Kidney (tissue), 14 donors: Measurements from ENCODE around the gene MUC5AC. TPM values are rescaled to one million over a fixed set of nuclear protein-coding genes. Genes with fewer than 3 reads are reported as not detected.

Experiments
- DNase-seq, 5 donors: peaks; one replicate each; pipeline ENCODE4 v3.0.0-alpha.2; 2013 to 2020
- FAIRE-seq: peaks from 2 replicates; lab custom pipeline; 2012; peaks lifted over from hg19 to GRCh38; lab: Jason Lieb, UNC
- H3K27ac ChIP-seq, 2 donors: one replicate each; pipeline ENCODE4 v1.7.0; 2013; ENCODE audit warnings: low read depth in 2 of 2, low read length in 2 of 2, inconsistent platforms in 1 of 2
- H3K27me3 ChIP-seq: one replicate; pipeline ENCODE4 v1.7.1; 2013; ENCODE audit warnings: low read length, inconsistent platforms; ENCODE audit not compliant: control insufficient read depth, insufficient read depth
- H3K36me3 ChIP-seq, 3 donors: one replicate each; pipeline versions ENCODE4 v1.7.0 to v1.7.1; 2013; ENCODE audit warnings: low read length in 3 of 3, control low read depth in 1 of 3, inconsistent platforms in 1 of 3; ENCODE audit not compliant: insufficient read depth in 3 of 3, control insufficient read depth in 2 of 3
- H3K4me1 ChIP-seq, 3 donors: one replicate each; pipeline versions ENCODE4 v1.7.0 to v1.7.1; 2013; ENCODE audit warnings: low read length in 3 of 3, inconsistent platforms in 1 of 3, low read depth in 1 of 3; ENCODE audit not compliant: control insufficient read depth in 2 of 3, insufficient read depth in 2 of 3
- H3K4me3 ChIP-seq, 3 donors: one replicate each; pipeline versions ENCODE4 v1.7.0 to v1.8.1; 2013; ENCODE audit warnings: low read length in 3 of 3, control low read depth in 1 of 3, inconsistent platforms in 1 of 3
- H3K9ac ChIP-seq, 3 donors: one replicate each; pipeline versions ENCODE4 v1.7.0 to v1.7.1; 2013; ENCODE audit warnings: low read length in 3 of 3, control low read depth in 1 of 3, inconsistent platforms in 1 of 3
- H3K9me3 ChIP-seq, 3 donors: one replicate each; pipeline versions ENCODE4 v1.7.0 to v1.7.1; 2013; ENCODE audit warnings: low read length in 3 of 3, control low read depth in 1 of 3, inconsistent platforms in 1 of 3; ENCODE audit not compliant: control insufficient read depth in 2 of 3, insufficient read depth in 1 of 3
- CTCF ChIP-seq: IDR thresholded peaks from 3 replicates; pipeline ENCODE4 v1.5.1; 2012; ENCODE audit warnings: mild to moderate bottlenecking, moderate library complexity, borderline replicate concordance; ENCODE audit not compliant: insufficient read depth; ENCODE audit errors: extremely low read depth
- intact Hi-C: fragments of 100-400 bp; cut with DNase I; formaldehyde crosslinking; loops from one replicate; pipeline ENCODE4 v1.11.1; 2022
- polyA plus RNA-seq: library from polyadenylated mRNA; stranded (reverse); fragments of 350-450 nt; fragmentation: Illumina TruSeq; extraction: RNeasy Lipid Tissue Mini Kit (QIAGEN cat#74804); gene quantifications from one replicate; pipeline ENCODE4 v1.2.3, GENCODE V29; 2014; ENCODE audit warnings: low read depth, low replicate concordance; ENCODE audit not compliant: insufficient read depth
- total RNA-seq: library from RNA; stranded (reverse); fragmentation: NEBNext Ultra II Directional; extraction: Animal tissue kit (Norgen Biotek cat#: 25700); gene quantifications from one replicate; pipeline ENCODE4 v1.2.1, GENCODE V29; 2021
- donor health status: control.
- donor health status: control.
- donor health status: control.
- donor health status: control.
- donor health status: control.
- donor health status: DM: yes; HTN: yes; CAD: no.
- donor health status: Normal renal cell carcinoma (clear cell type).

MUC5AC gene
- total and polyA plus RNA-seq, 2 donors from 2014 or later: 0.03 TPM; not detected in 1

GRCh38 chr11:1148752-1149180 lies 9.0 kb upstream of the MUC5AC start:
- Histone ChIP-seq H3K4me3 (no peak overlapping the region), H3K36me3 (peaks cover 0 to 3% (median 0%) of the 10 kb centered on the region in 3 donors), H3K4me1 (no peaks in the 10 kb centered on the region), H3K27ac (no peak overlapping the region), H3K9ac (no peak overlapping the region), H3K27me3 (peaks cover 2% of the 10 kb centered on the region), H3K9me3 (peaks cover 0 to 5% (median 5%) of the 10 kb centered on the region in 3 donors)
- intact Hi-C loops: no loop called here
- DNase-seq (peak in 1 of 5 donors; percentile 14), FAIRE-seq (no peak)
- no peak for TF ChIP-seq CTCF

DNA sequence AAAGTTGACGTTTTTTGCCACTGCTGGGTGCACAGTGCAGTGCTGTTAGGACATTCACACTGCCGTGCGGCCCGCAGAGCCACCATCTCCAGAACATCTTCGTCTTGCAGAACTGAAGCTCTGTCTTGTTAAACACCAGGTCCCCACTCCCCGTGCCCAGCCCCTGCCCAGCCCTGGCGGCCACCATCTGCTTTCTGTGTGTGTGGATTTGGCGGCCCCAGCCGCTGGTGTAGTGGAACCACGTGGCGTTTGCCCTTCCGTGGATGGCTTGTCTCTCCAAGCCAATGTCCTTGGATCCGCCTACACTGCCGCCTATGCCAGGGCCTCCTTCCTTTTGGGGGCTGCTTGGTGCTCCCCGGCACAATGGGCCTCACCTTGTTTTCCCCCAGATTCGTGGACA lies 8.2 kb upstream of the MUC5AC start:
- peaks cover 0 to 5% (median 0%) of the 10 kb centered on the region in 3 donors for H3K9me3 ChIP-seq
- DNase-seq (no peak), FAIRE-seq (no peak)
- H3K36me3 ChIP-seq: peaks cover 0 to 3% (median 0%) of the 10 kb centered on the region in 3 donors
- no peak for TF ChIP-seq CTCF
- H3K4me3 ChIP-seq: no peak overlapping the region
- no peak overlapping the region for H3K9ac ChIP-seq
- H3K27ac ChIP-seq: no peak overlapping the region
- peaks cover 2% of the 10 kb centered on the region for H3K27me3 ChIP-seq
- H3K4me1 ChIP-seq: no peaks in the 10 kb centered on the region
- intact Hi-C loops: no loop called here

GRCh38 chr11:1150116-1150515 lies 7.6 kb upstream of the MUC5AC start:
- no peak overlapping the region for H3K27ac ChIP-seq
- FAIRE-seq (no peak), DNase-seq (peak in 1 of 5 donors; percentile 3)
- H3K9me3 ChIP-seq: peaks cover 0 to 5% (median 0%) of the 10 kb centered on the region in 3 donors
- peaks cover 0 to 3% (median 0%) of the 10 kb centered on the region in 3 donors for H3K36me3 ChIP-seq
- peaks cover 2% of the 10 kb centered on the region for H3K27me3 ChIP-seq
- no peaks in the 10 kb centered on the region for H3K4me1 ChIP-seq
- intact Hi-C loops: no loop called here
- no peak overlapping the region for H3K9ac ChIP-seq
- H3K4me3 ChIP-seq: no peak overlapping the region
- no peak for TF ChIP-seq CTCF
